Liver (tissue), 9 donors: ENCODE results near the gene LCP2. TPM values are rescaled to one million over a fixed set of nuclear protein-coding genes. Genes with fewer than 3 reads are reported as not detected.

Source experiments
- DNase-seq: peaks from one replicate; pipeline ENCODE4 v3.0.0-alpha.2; 2017; ENCODE audit warnings: low spot score
- H3K27ac ChIP-seq, 2 donors: one replicate each; pipeline ENCODE4 v1.7.0; 2013; ENCODE audit warnings: inconsistent platforms in 2 of 2, low read length in 2 of 2, control low read depth in 1 of 2, low read depth in 1 of 2, mild to moderate bottlenecking in 1 of 2
- H3K27me3 ChIP-seq, 4 donors: one replicate each; pipeline versions ENCODE4 v1.6.1 to v1.7.0; 2013; ENCODE audit warnings: low read length in 3 of 4, inconsistent platforms in 1 of 4, mild to moderate bottlenecking in 1 of 4, moderate library complexity in 1 of 4; ENCODE audit not compliant: control insufficient read depth in 4 of 4, insufficient read depth in 4 of 4
- H3K36me3 ChIP-seq, 4 donors: one replicate each; pipeline versions ENCODE4 v1.6.1 to v1.7.0; 2013; ENCODE audit warnings: low read length in 3 of 4, mild to moderate bottlenecking in 3 of 4, low read depth in 1 of 4, moderate library complexity in 1 of 4; ENCODE audit not compliant: control insufficient read depth in 4 of 4, insufficient read depth in 3 of 4
- H3K4me1 ChIP-seq, 4 donors: one replicate each; pipeline versions ENCODE4 v1.6.1 to v1.7.0; 2013; ENCODE audit warnings: low read length in 3 of 4, mild to moderate bottlenecking in 3 of 4, moderate library complexity in 1 of 4; ENCODE audit not compliant: control insufficient read depth in 4 of 4, insufficient read depth in 4 of 4
- H3K4me3 ChIP-seq, 3 donors: one replicate each; pipeline versions ENCODE4 v1.6.1 to v1.7.0; 2013; ENCODE audit warnings: low read length in 3 of 3, control low read depth in 1 of 3, low read depth in 1 of 3, mild to moderate bottlenecking in 1 of 3
- H3K9ac ChIP-seq, 2 donors: one replicate each; pipeline ENCODE4 v1.7.0; 2013; ENCODE audit warnings: low read length in 2 of 2, mild to moderate bottlenecking in 2 of 2, moderate library complexity in 2 of 2, control low read depth in 1 of 2, low read depth in 1 of 2
- H3K9me3 ChIP-seq, 4 donors: one replicate each; pipeline versions ENCODE4 v1.6.1 to v1.7.0; 2013; ENCODE audit warnings: low read length in 3 of 4; ENCODE audit not compliant: control insufficient read depth in 4 of 4
- EGR1 ChIP-seq, 2 donors: IDR thresholded peaks; 2 replicates each; pipeline ENCODE4 v1.6.1; 2016 to 2018; ENCODE audit warnings: antibody characterized with exemption in 2 of 2, low read depth in 2 of 2
- FOXA1 ChIP-seq: IDR thresholded peaks from 2 replicates; pipeline ENCODE4 v1.6.1; 2016; ENCODE audit warnings: antibody characterized with exemption
- FOXA2 ChIP-seq: IDR thresholded peaks from 2 replicates; pipeline ENCODE4 v1.6.1; 2016; ENCODE audit warnings: antibody characterized with exemption
- GABPA ChIP-seq, 2 donors: IDR thresholded peaks in 1 of 2; conservative IDR thresholded peaks in 1 of 2; 2 replicates each; pipeline ENCODE4 v1.6.1; 2016; ENCODE audit warnings: antibody characterized with exemption in 2 of 2, mild to moderate bottlenecking in 1 of 2, moderate library complexity in 1 of 2
- HNF4A ChIP-seq, 2 donors: conservative IDR thresholded peaks; 2 replicates each; pipeline ENCODE4 v1.6.1; 2016; ENCODE audit warnings: antibody characterized with exemption in 2 of 2, mild to moderate bottlenecking in 2 of 2
- HNF4G ChIP-seq: IDR thresholded peaks from 2 replicates; pipeline ENCODE4 v1.6.1; 2016; ENCODE audit warnings: antibody characterized with exemption
- JUND ChIP-seq, 2 donors: IDR thresholded peaks; 2 replicates each; pipeline ENCODE4 v1.6.1; 2016; ENCODE audit warnings: antibody characterized with exemption in 2 of 2
- NR2F2 ChIP-seq: IDR thresholded peaks from 2 replicates; pipeline ENCODE4 v1.6.1; 2016; ENCODE audit warnings: antibody characterized with exemption
- RAD21 ChIP-seq, 2 donors: IDR thresholded peaks; 2 replicates each; pipeline ENCODE4 v1.6.1; 2016; ENCODE audit warnings: antibody characterized with exemption in 2 of 2, mild to moderate bottlenecking in 2 of 2
- RXRA ChIP-seq, 2 donors: IDR thresholded peaks; 2 replicates each; pipeline ENCODE4 v1.6.1; 2017 to 2018; ENCODE audit warnings: antibody characterized with exemption in 2 of 2, mild to moderate bottlenecking in 1 of 2
- SP1 ChIP-seq: IDR thresholded peaks from 2 replicates; pipeline ENCODE4 v1.6.1; 2018; ENCODE audit warnings: antibody characterized with exemption, mild to moderate bottlenecking
- TAF1 ChIP-seq: conservative IDR thresholded peaks from 2 replicates; pipeline ENCODE4 v1.6.1; 2016; ENCODE audit warnings: antibody characterized with exemption, mild to moderate bottlenecking
- YY1 ChIP-seq: IDR thresholded peaks from 2 replicates; pipeline ENCODE4 v1.6.1; 2016; ENCODE audit warnings: antibody characterized with exemption, mild to moderate bottlenecking
- WGBS: extraction: QIAGEN DNeasy Blood & Tissue Kit; methylation state at CpG from one replicate; pipeline ENCODE4 v1.1.7; 2013; 5-methylcytosine and 5-hydroxymethylcytosine counted together
- polyA plus RNA-seq, 2 donors: library from polyadenylated mRNA; stranded (reverse) in 1 of 2; unstranded in 1 of 2; fragments of 200-250 nt in 1 of 2; fragments of >200 nt in 1 of 2; fragmentation: Nextera tagmentation in 1 of 2; extraction: Ambion mirVana in 1 of 2; gene quantifications; one replicate each; pipeline versions ENCODE4 v1.2.1 to v1.2.3, GENCODE V29; 2013 to 2015
- total RNA-seq, 2 donors: library from RNA; depleted of rRNA; stranded (reverse); fragments of >200 nt; gene quantifications; one replicate each; pipeline ENCODE4 v1.2.3, GENCODE V29; 2014
- TF ChIP-seq, protein P1 (sequence below): fragments of 150-350 bp; IDR thresholded peaks from 2 replicates; pipeline ENCODE4 v1.5.1; 2017; ENCODE audit warnings: improper control_type of control experiment, low read depth, low read length; ENCODE audit not compliant: missing input control
- TF ChIP-seq, protein P2 (sequence below): IDR thresholded peaks from 2 replicates; pipeline ENCODE4 v1.6.1; 2016; ENCODE audit warnings: antibody characterized with exemption
- TF ChIP-seq, protein P3 (sequence below): IDR thresholded peaks from 2 replicates; pipeline ENCODE4 v1.6.1; 2016; ENCODE audit warnings: antibody characterized with exemption
- TF ChIP-seq, protein P4 (sequence below): IDR thresholded peaks from 2 replicates; pipeline ENCODE4 v1.6.1; 2016; ENCODE audit warnings: antibody characterized with exemption, mild to moderate bottlenecking
- TF ChIP-seq, protein P5 (sequence below): IDR thresholded peaks from 2 replicates; pipeline ENCODE4 v1.6.1; 2016; ENCODE audit warnings: antibody characterized with exemption
- donor health status: healthy.
- donor health status: healthy.
- donor health status: healthy.
- donor health status: healthy.
- donor health status: healthy.

Gene LCP2
- total and polyA plus RNA-seq, 4 donors, result 3.6 to 16.3 (median 6.7) TPM

DNA sequence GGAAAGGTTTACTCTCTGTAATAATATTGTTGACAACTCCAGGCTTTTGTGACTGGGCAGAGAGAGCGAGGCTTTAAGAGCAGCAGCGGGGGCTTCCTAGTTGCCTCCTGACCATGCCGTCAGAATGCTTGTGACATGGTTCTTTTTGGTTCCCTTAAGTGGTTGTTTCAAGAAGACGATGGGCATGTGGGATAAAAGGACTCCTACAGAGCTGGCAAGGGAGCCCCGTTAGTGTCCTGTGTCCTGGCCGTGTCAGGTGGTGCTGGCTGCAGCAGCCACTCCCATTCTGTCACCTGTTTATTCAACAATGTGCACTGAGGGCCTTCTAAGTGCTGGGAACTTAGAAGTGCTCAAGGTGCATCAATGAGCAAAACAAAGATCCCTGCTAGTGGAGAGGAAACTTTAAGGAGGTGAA is 19.7 kb downstream of the LCP2 start:
- H3K9ac ChIP-seq, result no peak overlapping the region
- TF ChIP-seq, protein P1, sequence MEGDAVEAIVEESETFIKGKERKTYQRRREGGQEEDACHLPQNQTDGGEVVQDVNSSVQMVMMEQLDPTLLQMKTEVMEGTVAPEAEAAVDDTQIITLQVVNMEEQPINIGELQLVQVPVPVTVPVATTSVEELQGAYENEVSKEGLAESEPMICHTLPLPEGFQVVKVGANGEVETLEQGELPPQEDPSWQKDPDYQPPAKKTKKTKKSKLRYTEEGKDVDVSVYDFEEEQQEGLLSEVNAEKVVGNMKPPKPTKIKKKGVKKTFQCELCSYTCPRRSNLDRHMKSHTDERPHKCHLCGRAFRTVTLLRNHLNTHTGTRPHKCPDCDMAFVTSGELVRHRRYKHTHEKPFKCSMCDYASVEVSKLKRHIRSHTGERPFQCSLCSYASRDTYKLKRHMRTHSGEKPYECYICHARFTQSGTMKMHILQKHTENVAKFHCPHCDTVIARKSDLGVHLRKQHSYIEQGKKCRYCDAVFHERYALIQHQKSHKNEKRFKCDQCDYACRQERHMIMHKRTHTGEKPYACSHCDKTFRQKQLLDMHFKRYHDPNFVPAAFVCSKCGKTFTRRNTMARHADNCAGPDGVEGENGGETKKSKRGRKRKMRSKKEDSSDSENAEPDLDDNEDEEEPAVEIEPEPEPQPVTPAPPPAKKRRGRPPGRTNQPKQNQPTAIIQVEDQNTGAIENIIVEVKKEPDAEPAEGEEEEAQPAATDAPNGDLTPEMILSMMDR, result no peak
- TF ChIP-seq SP1 (no peak), FOXA1 (no peak), RAD21 (IDR thresholded peaks at IDR 0.05) (no peak), FOXA2 (no peak), TAF1 (no peak), GABPA (IDR thresholded peaks at IDR 0.05 in 1 of 2, conservative IDR thresholded peaks at IDR 0.05 in 1 of 2) (no peak), HNF4A (conservative IDR thresholded peaks at IDR 0.05) (no peak), RXRA (IDR thresholded peaks at IDR 0.05) (no peak), EGR1 (IDR thresholded peaks at IDR 0.05; ENCODE audit: low read depth in 2 of 2) (no peak), JUND (IDR thresholded peaks at IDR 0.05) (no peak), HNF4G (no peak), YY1 (no peak), NR2F2 (no peak)
- TF ChIP-seq, protein P2, sequence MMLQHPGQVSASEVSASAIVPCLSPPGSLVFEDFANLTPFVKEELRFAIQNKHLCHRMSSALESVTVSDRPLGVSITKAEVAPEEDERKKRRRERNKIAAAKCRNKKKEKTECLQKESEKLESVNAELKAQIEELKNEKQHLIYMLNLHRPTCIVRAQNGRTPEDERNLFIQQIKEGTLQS, result no peak
- TF ChIP-seq, protein P3, sequence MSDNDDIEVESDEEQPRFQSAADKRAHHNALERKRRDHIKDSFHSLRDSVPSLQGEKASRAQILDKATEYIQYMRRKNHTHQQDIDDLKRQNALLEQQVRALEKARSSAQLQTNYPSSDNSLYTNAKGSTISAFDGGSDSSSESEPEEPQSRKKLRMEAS, result no peak
- TF ChIP-seq, protein P4, sequence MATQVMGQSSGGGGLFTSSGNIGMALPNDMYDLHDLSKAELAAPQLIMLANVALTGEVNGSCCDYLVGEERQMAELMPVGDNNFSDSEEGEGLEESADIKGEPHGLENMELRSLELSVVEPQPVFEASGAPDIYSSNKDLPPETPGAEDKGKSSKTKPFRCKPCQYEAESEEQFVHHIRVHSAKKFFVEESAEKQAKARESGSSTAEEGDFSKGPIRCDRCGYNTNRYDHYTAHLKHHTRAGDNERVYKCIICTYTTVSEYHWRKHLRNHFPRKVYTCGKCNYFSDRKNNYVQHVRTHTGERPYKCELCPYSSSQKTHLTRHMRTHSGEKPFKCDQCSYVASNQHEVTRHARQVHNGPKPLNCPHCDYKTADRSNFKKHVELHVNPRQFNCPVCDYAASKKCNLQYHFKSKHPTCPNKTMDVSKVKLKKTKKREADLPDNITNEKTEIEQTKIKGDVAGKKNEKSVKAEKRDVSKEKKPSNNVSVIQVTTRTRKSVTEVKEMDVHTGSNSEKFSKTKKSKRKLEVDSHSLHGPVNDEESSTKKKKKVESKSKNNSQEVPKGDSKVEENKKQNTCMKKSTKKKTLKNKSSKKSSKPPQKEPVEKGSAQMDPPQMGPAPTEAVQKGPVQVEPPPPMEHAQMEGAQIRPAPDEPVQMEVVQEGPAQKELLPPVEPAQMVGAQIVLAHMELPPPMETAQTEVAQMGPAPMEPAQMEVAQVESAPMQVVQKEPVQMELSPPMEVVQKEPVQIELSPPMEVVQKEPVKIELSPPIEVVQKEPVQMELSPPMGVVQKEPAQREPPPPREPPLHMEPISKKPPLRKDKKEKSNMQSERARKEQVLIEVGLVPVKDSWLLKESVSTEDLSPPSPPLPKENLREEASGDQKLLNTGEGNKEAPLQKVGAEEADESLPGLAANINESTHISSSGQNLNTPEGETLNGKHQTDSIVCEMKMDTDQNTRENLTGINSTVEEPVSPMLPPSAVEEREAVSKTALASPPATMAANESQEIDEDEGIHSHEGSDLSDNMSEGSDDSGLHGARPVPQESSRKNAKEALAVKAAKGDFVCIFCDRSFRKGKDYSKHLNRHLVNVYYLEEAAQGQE, result no peak
- peaks cover 0 to 9% (median 5%) of the 10 kb centered on the region in 4 donors for H3K4me1 ChIP-seq
- WGBS, result 43% methylated on average over 6 of the region's 6 CpGs
- H3K9me3 ChIP-seq, result no peaks in the 10 kb centered on the region
- H3K36me3 ChIP-seq, result peaks cover 0 to 5% (median 1%) of the 10 kb centered on the region in 4 donors
- no peaks in the 10 kb centered on the region for H3K27me3 ChIP-seq
- H3K27ac ChIP-seq, result peak overlapping the region in 1 of 2 donors; percentile 5
- DNase-seq, result no peak
- H3K4me3 ChIP-seq, result no peak overlapping the region

DNA sequence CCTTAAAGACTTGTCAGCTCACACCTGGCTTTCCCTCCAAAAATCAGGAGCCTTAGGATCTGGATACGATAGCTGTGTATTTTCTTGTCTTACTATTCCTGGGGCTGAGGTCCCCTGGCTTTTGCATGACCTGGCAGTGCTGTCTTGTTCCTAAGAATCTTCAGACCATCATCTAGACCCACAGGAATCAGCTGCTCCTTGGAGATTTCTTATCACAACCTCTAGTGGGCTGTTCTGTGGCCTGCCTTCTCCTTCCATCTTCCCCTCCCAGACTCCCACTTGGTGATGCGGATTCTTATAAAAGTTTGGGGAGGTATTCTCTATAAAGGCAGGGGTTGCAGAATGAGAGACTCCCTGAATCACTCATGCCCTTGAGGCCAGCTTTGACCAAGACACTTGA is 21.4 kb downstream of the LCP2 start:
- no peak overlapping the region for H3K27ac ChIP-seq
- no peaks in the 10 kb centered on the region for H3K27me3 ChIP-seq
- no peaks in the 10 kb centered on the region for H3K9me3 ChIP-seq
- TF ChIP-seq JUND (IDR thresholded peaks at IDR 0.05) (no peak), NR2F2 (no peak), FOXA1 (no peak), HNF4G (no peak), FOXA2 (no peak), GABPA (IDR thresholded peaks at IDR 0.05 in 1 of 2, conservative IDR thresholded peaks at IDR 0.05 in 1 of 2) (no peak), RAD21 (IDR thresholded peaks at IDR 0.05) (no peak)
- TF ChIP-seq, protein P3, result no peak
- TF ChIP-seq, protein P5, sequence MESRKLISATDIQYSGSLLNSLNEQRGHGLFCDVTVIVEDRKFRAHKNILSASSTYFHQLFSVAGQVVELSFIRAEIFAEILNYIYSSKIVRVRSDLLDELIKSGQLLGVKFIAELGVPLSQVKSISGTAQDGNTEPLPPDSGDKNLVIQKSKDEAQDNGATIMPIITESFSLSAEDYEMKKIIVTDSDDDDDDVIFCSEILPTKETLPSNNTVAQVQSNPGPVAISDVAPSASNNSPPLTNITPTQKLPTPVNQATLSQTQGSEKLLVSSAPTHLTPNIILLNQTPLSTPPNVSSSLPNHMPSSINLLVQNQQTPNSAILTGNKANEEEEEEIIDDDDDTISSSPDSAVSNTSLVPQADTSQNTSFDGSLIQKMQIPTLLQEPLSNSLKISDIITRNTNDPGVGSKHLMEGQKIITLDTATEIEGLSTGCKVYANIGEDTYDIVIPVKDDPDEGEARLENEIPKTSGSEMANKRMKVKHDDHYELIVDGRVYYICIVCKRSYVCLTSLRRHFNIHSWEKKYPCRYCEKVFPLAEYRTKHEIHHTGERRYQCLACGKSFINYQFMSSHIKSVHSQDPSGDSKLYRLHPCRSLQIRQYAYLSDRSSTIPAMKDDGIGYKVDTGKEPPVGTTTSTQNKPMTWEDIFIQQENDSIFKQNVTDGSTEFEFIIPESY, result no peak
- 83% methylated on average over 2 of the region's 2 CpGs for WGBS
- H3K4me3 ChIP-seq, result no peak overlapping the region
- no peak overlapping the region for H3K9ac ChIP-seq
- peaks cover 0 to 9% (median 5%) of the 10 kb centered on the region in 4 donors for H3K4me1 ChIP-seq
- H3K36me3 ChIP-seq, result peaks cover 0 to 5% (median 1%) of the 10 kb centered on the region in 4 donors
- DNase-seq, result no peak
